ENCODE measurements around the gene ZAR1.

Gene ZAR1

DNA sequence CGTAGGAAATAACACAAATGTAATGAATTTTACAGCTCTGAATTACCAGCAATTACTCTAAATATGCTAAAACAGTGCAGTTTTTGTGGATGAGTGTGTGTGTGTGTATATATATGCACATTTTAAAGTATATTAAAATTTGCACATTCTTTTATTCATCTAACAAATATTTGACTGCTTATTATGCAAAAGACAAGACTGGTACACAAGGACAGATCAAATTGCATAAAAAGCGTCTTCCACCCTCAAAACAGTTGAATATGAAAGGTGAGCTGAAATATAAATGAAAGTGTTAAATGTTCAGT is 13.9 kb downstream of the ZAR1 start:
- H3K27ac Mint-ChIP-seq = no peak overlapping the region
- DNase-seq = no peak
- no peaks in the 10 kb centered on the region for H3K27me3 Mint-ChIP-seq (ENCODE audit: low read depth, poor library complexity)
- H3K4me3 Mint-ChIP-seq = no peak overlapping the region
- peaks cover 39% of the 10 kb centered on the region for H3K36me3 Mint-ChIP-seq (ENCODE audit: low read depth)
- H3K4me1 Mint-ChIP-seq = peaks cover 5% of the 10 kb centered on the region
- TF ChIP-seq CTCF (IDR thresholded peaks at IDR 0.05) = no peak
- no peaks in the 10 kb centered on the region for H3K9me3 Mint-ChIP-seq

DNA sequence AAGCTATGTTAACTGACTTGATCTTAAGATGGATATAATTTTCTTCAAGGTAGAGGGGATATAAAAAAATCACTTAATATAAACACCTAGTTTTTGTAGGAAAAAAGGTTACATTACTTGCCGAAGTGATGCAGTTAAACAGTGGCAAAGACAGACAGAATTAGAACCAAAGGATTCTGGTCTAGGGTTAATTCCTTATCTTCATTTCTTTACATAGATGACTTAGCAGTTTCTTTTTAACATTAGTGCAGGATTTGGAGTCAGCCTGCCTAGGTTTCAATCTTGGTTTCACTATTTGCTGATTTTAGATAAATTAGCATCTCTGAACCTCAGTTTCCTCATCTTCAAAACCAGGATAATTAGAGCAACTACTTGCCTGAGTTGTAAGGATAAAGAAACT is 14.3 kb downstream of the ZAR1 start:
- H3K36me3 Mint-ChIP-seq (ENCODE audit: low read depth) = peaks cover 38% of the 10 kb centered on the region
- no peak for TF ChIP-seq CTCF (IDR thresholded peaks at IDR 0.05)
- DNase-seq = no peak

DNA sequence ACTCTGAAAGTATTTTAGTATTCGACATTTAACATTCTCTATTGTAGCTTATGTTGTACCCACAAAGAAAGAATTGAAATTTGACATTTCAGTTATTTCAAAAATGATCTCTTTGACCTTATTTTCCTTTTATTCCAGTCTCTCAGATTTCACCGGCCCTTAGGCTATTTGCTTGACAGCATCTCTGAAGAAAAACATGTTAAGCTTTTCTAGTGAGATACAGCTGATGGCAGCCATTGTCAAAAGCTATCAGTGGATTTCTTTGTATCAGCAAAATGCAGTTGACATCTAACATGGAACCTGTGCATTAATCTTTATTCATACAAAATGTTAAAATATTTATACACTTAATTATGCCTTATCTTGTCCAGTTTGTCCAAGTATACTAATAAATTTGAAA is 16.7 kb downstream of the ZAR1 start:
- H3K36me3 Mint-ChIP-seq (ENCODE audit: low read depth) = peaks cover 31% of the 10 kb centered on the region
- H3K4me3 Mint-ChIP-seq = no peak overlapping the region
- no peak overlapping the region for H3K27ac Mint-ChIP-seq
- H3K27me3 Mint-ChIP-seq (ENCODE audit: low read depth, poor library complexity) = no peaks in the 10 kb centered on the region
- no peak for DNase-seq
- TF ChIP-seq CTCF (IDR thresholded peaks at IDR 0.05) = no peak
- H3K4me1 Mint-ChIP-seq = peaks cover 5% of the 10 kb centered on the region
- H3K9me3 Mint-ChIP-seq = no peaks in the 10 kb centered on the region

More for the DNA sequence above, 14.3 kb downstream of the ZAR1 start:
- Mint-ChIP-seq H3K27ac (no peak overlapping the region), H3K9me3 (no peaks in the 10 kb centered on the region), H3K4me3 (no peak overlapping the region), H3K27me3 (ENCODE audit: low read depth, poor library complexity) (no peaks in the 10 kb centered on the region), H3K4me1 (peaks cover 5% of the 10 kb centered on the region)

GRCh38 chr4:48509543-48509942 is 19.5 kb downstream of the ZAR1 start:
- Mint-ChIP-seq H3K27ac (no peak overlapping the region), H3K27me3 (ENCODE audit: low read depth, poor library complexity) (no peaks in the 10 kb centered on the region), H3K9me3 (no peaks in the 10 kb centered on the region), H3K4me3 (no peak overlapping the region), H3K4me1 (no peaks in the 10 kb centered on the region), H3K36me3 (ENCODE audit: low read depth) (peaks cover 53% of the 10 kb centered on the region)
- no peak for TF ChIP-seq CTCF (IDR thresholded peaks at IDR 0.05)
- DNase-seq = no peak

- no peaks in the 10 kb centered on the region for H3K27me3 Mint-ChIP-seq (ENCODE audit: low read depth, poor library complexity)
- peaks cover 60% of the 10 kb centered on the region for H3K36me3 Mint-ChIP-seq (ENCODE audit: low read depth)
- H3K27ac Mint-ChIP-seq = no peak overlapping the region
Measured at GRCh38 chr4:48518143-48518542, 28.1 kb downstream of the ZAR1 start.

More at GRCh38 chr4:48518143-48518542, 28.1 kb downstream of the ZAR1 start:
- no peak for DNase-seq
- H3K4me3 Mint-ChIP-seq = no peak overlapping the region
- no peaks in the 10 kb centered on the region for H3K4me1 Mint-ChIP-seq
- no peaks in the 10 kb centered on the region for H3K9me3 Mint-ChIP-seq
- no peak for TF ChIP-seq CTCF (IDR thresholded peaks at IDR 0.05)
